Gastroesophageal sphincter (tissue), 4 donors: ENCODE data around the gene IQCN. TPM values are rescaled to one million over a fixed set of nuclear protein-coding genes. Genes with fewer than 3 reads are reported as not detected.
A peak's percentile ranks its signal among the peaks of the same experiment; 100 is the strongest.

Source experiments
- ATAC-seq: fragments of 150-250 bp; one replicate; pipeline ENCODE4 v1.9.1; 2016; ENCODE audit warnings: mild to moderate bottlenecking, moderate library complexity
- H3K27ac ChIP-seq, 4 donors: fragments of 200-600 bp; sonication (generic) in 3 of 4; 1 replicate in 3 of 4; 2 replicates in 1 of 4; pipeline ENCODE4 v1.5.1; 2016 to 2019
- H3K27me3 ChIP-seq: fragments of 200-600 bp; sonication (generic); one replicate; pipeline ENCODE4 v1.5.1; 2019
- H3K36me3 ChIP-seq, 2 donors: fragments of 200-600 bp; sonication (generic); one replicate each; pipeline ENCODE4 v1.5.1; 2019; ENCODE audit warnings: control low read depth in 1 of 2
- H3K4me1 ChIP-seq, 3 donors: fragments of 200-600 bp; sonication (generic); 1 replicate in 2 of 3; 2 replicates in 1 of 3; pipeline ENCODE4 v1.5.1; 2016 to 2019; ENCODE audit warnings: control low read depth in 2 of 3
- H3K4me3 ChIP-seq, 2 donors: fragments of 200-600 bp; sonication (generic); one replicate each; pipeline ENCODE4 v1.5.1; 2019; ENCODE audit warnings: mild to moderate bottlenecking in 1 of 2, moderate library complexity in 1 of 2
- H3K9me3 ChIP-seq, 3 donors: fragments of 200-600 bp; sonication (generic); one replicate each; pipeline ENCODE4 v1.5.1; 2017 to 2019; ENCODE audit warnings: control low read depth in 2 of 3
- CTCF ChIP-seq, 4 experiments: fragments of 200-600 bp in 2 of 4; fragments of 450-650 bp in 2 of 4; sonication (generic) in 1 of 4; IDR thresholded peaks; one replicate each; pipeline ENCODE4 v1.5.1; 2017 to 2019; ENCODE audit warnings: antibody characterized with exemption in 4 of 4, mild to moderate bottlenecking in 2 of 4, moderate library complexity in 2 of 4
- EP300 ChIP-seq: sonication (generic); formaldehyde crosslinking; IDR thresholded peaks from one replicate; pipeline ENCODE4 v1.6.1; 2017; ENCODE audit warnings: antibody characterized with exemption, mild to moderate bottlenecking
- POLR2A ChIP-seq, 2 donors: fragments of 450-650 bp; IDR thresholded peaks; one replicate each; pipeline ENCODE4 v1.6.1; 2017; ENCODE audit warnings: antibody characterized with exemption in 2 of 2, mild to moderate bottlenecking in 2 of 2, moderate library complexity in 1 of 2
- POLR2AphosphoS5 ChIP-seq: sonication (generic); formaldehyde crosslinking; IDR thresholded peaks from one replicate; pipeline ENCODE4 v1.6.1; 2017; ENCODE audit warnings: antibody characterized with exemption
- WGBS, 2 donors: methylation state at CpG; one replicate each; pipeline ENCODE4 v1.1.5; 2018; ENCODE audit warnings: low coverage in 1 of 2; 5-methylcytosine and 5-hydroxymethylcytosine counted together
- total RNA-seq, 4 donors: library from RNA; depleted of rRNA; stranded (reverse); fragments of >200 nt; gene quantifications; one replicate each; pipeline ENCODE4 v1.1.0, GENCODE V29; 2016

Gene IQCN
- total RNA-seq, 4 donors from 2014 or later = 0.27 to 4.4 (median 1.3) TPM

GRCh38 chr19:18300930-18301717, 26.9 kb upstream of the IQCN start:
- ATAC-seq = peak; percentile 73
- no peaks in the 10 kb centered on the region for H3K9me3 ChIP-seq
- H3K4me1 ChIP-seq = peaks cover 0 to 62% (median 42%) of the 10 kb centered on the region in 3 donors
- WGBS, 2 donors = 0 to 34% methylated on average over 1 to 4 of the region's 18 CpGs
- H3K36me3 ChIP-seq = no peaks in the 10 kb centered on the region
- no peaks in the 10 kb centered on the region for H3K27me3 ChIP-seq
- TF ChIP-seq POLR2AphosphoS5 (peak; percentile 58), EP300 (no peak)
- no peak overlapping the region for H3K4me3 ChIP-seq
- H3K27ac ChIP-seq = peak overlapping the region in 3 of 4 donors; percentile 72 to 99 (median 97)

GRCh38 chr19:18299654-18300053, 25.4 kb upstream of the IQCN start:
- H3K4me1 ChIP-seq = peaks cover 0 to 48% (median 28%) of the 10 kb centered on the region in 3 donors
- no peak for ATAC-seq
- H3K27me3 ChIP-seq = no peaks in the 10 kb centered on the region
- no peak for TF ChIP-seq POLR2AphosphoS5
- no peak for TF ChIP-seq POLR2A (IDR thresholded peaks at IDR 0.05)
- TF ChIP-seq EP300 = no peak
- TF ChIP-seq CTCF (IDR thresholded peaks at IDR 0.05) = no peak
- H3K9me3 ChIP-seq = no peaks in the 10 kb centered on the region
- H3K27ac ChIP-seq = peak overlapping the region in 2 of 4 donors; percentile 13 to 14
- WGBS, 2 donors = 92% methylated on average over 8 of the region's 9 CpGs; no CpG with 5 or more reads in 1 of the 2 donors
- no peaks in the 10 kb centered on the region for H3K36me3 ChIP-seq
- no peak overlapping the region for H3K4me3 ChIP-seq

GRCh38 chr19:18298601-18299000, 24.3 kb upstream of the IQCN start:
- no peaks in the 10 kb centered on the region for H3K36me3 ChIP-seq
- H3K4me1 ChIP-seq = peaks cover 0 to 43% (median 18%) of the 10 kb centered on the region in 3 donors
- H3K9me3 ChIP-seq = no peaks in the 10 kb centered on the region
- WGBS, 2 donors = 58 to 81% methylated on average over 3 to 6 of the region's 6 CpGs
- ATAC-seq = no peak
- TF ChIP-seq EP300 (no peak), POLR2A (IDR thresholded peaks at IDR 0.05) (no peak), CTCF (IDR thresholded peaks at IDR 0.05) (no peak), POLR2AphosphoS5 (no peak)
- no peak overlapping the region for H3K4me3 ChIP-seq
- no peaks in the 10 kb centered on the region for H3K27me3 ChIP-seq
- H3K27ac ChIP-seq = no peak overlapping the region

- Histone ChIP-seq H3K9me3 (no peaks in the 10 kb centered on the region), H3K4me1 (peaks cover 0 to 43% (median 22%) of the 10 kb centered on the region in 3 donors), H3K27ac (peak overlapping the region in 2 of 4 donors; percentile 17 to 25), H3K36me3 (no peaks in the 10 kb centered on the region), H3K27me3 (no peaks in the 10 kb centered on the region), H3K4me3 (no peak overlapping the region)
- no peak for TF ChIP-seq POLR2A (IDR thresholded peaks at IDR 0.05)
- TF ChIP-seq POLR2AphosphoS5 = peak; percentile 25
- TF ChIP-seq EP300 = no peak
- 42 to 55% methylated on average over 3 to 4 of the region's 4 CpGs for WGBS, 2 donors
- ATAC-seq = no peak
Measured at GRCh38 chr19:18297308-18297707, 23.1 kb upstream of the IQCN start.

- TF ChIP-seq POLR2A (IDR thresholded peaks at IDR 0.05) = no peak
- TF ChIP-seq CTCF (IDR thresholded peaks at IDR 0.05) = no peak
- TF ChIP-seq EP300 = no peak
- no peak for TF ChIP-seq POLR2AphosphoS5
- H3K9me3 ChIP-seq = no peaks in the 10 kb centered on the region
- WGBS, 2 donors = 79 to 97% methylated on average over 4 of the region's 4 CpGs
- H3K36me3 ChIP-seq = no peaks in the 10 kb centered on the region
- H3K4me3 ChIP-seq = no peak overlapping the region
- no peaks in the 10 kb centered on the region for H3K27me3 ChIP-seq
- ATAC-seq = no peak
- H3K27ac ChIP-seq = peak overlapping the region in 2 of 4 donors; percentile 99
- peaks cover 0 to 36% (median 20%) of the 10 kb centered on the region in 3 donors for H3K4me1 ChIP-seq
Measured at GRCh38 chr19:18295034-18295451, 20.8 kb upstream of the IQCN start.

- no peaks in the 10 kb centered on the region for H3K9me3 ChIP-seq
- 52 to 100% methylated on average over 1 to 4 of the region's 9 CpGs for WGBS, 2 donors
- H3K27me3 ChIP-seq = no peaks in the 10 kb centered on the region
- H3K4me1 ChIP-seq = peaks cover 0 to 40% (median 20%) of the 10 kb centered on the region in 3 donors
- no peak overlapping the region for H3K4me3 ChIP-seq
- no peaks in the 10 kb centered on the region for H3K36me3 ChIP-seq
- peak overlapping the region in 3 of 4 donors; percentile 99 for H3K27ac ChIP-seq
- ATAC-seq = no peak
- no peak for TF ChIP-seq CTCF (IDR thresholded peaks at IDR 0.05)
- no peak for TF ChIP-seq POLR2AphosphoS5
- TF ChIP-seq EP300 = no peak
- TF ChIP-seq POLR2A (IDR thresholded peaks at IDR 0.05) = no peak
Measured at GRCh38 chr19:18294467-18294864, 20.2 kb upstream of the IQCN start.
